Caco-2 (cell line): Measurements from ENCODE around the gene TUBA1A. TPM values are rescaled to one million over a fixed set of nuclear protein-coding genes. Genes with fewer than 3 reads are reported as not detected.

ENCODE experiments used
- BruUV-seq: library from RNA; stranded (reverse); fragments of 400-500 nt; replicated peaks from 2 replicates; lab custom pipeline; 2021; lab: Mats Ljungman, UMichigan
- CTCF ChIA-PET: fragments of 300-600 bp; sonication (Branson Sonifier 250); formaldehyde crosslinking; loops from one replicate; lab custom pipeline; 2022; ENCODE audit warnings: antibody characterized with exemption; lab: Charles Lee
- POLR2A ChIA-PET: fragments of 300-600 bp; sonication (Branson Sonifier 250); formaldehyde crosslinking; loops from one replicate; lab custom pipeline; 2022; ENCODE audit warnings: antibody characterized with exemption; lab: Charles Lee
- DNase-seq, 2 experiments: peaks; one replicate each; pipeline versions ENCODE4 v3.0.0 to v3.0.0-alpha.2; 2020 to 2022
- H3K27me3 ChIP-seq: replicated peaks from 2 replicates; pipeline ENCODE4 v1.6.0; 2011; ENCODE audit warnings: low read length; ENCODE audit not compliant: control insufficient read depth, insufficient read depth
- H3K36me3 ChIP-seq: 2 replicates; pipeline ENCODE4 v1.5.1; 2011; ENCODE audit warnings: low read length; ENCODE audit not compliant: control insufficient read depth, insufficient read depth
- H3K4me1 ChIP-seq: fragments of 250-450 bp; sonication (Bioruptor Pico); 2 replicates; pipeline ENCODE4 v1.5.1; 2020; ENCODE audit warnings: mild to moderate bottlenecking
- H3K4me3 ChIP-seq: 2 replicates; pipeline ENCODE4 v1.5.1; 2011; ENCODE audit warnings: low read depth, mild to moderate bottlenecking, control low read depth, low read length
- H3K9me3 ChIP-seq: fragments of 250-450 bp; sonication (Bioruptor Pico); 2 replicates; pipeline ENCODE4 v1.5.1; 2020; ENCODE audit warnings: mild to moderate bottlenecking, moderate library complexity
- H3K27ac Mint-ChIP-seq: one replicate; pipeline ENCODE4 v1.8.0; 2022; ENCODE audit warnings: mixed read lengths; ENCODE audit not compliant: unreplicated experiment
- H3K27me3 Mint-ChIP-seq: one replicate; pipeline ENCODE4 v1.8.0; 2022; ENCODE audit warnings: mixed read lengths; ENCODE audit not compliant: insufficient read depth, unreplicated experiment
- H3K36me3 Mint-ChIP-seq: one replicate; pipeline ENCODE4 v1.8.0; 2022; ENCODE audit warnings: mild to moderate bottlenecking, mixed read lengths; ENCODE audit not compliant: insufficient read depth, unreplicated experiment
- H3K4me1 Mint-ChIP-seq: one replicate; pipeline ENCODE4 v1.8.0; 2022; ENCODE audit warnings: low read depth, mixed read lengths; ENCODE audit not compliant: unreplicated experiment
- H3K4me3 Mint-ChIP-seq: one replicate; pipeline ENCODE4 v1.8.0; 2022; ENCODE audit warnings: mild to moderate bottlenecking, moderate library complexity, mixed read lengths; ENCODE audit not compliant: unreplicated experiment
- H3K9me3 Mint-ChIP-seq: one replicate; pipeline ENCODE4 v1.8.0; 2022; ENCODE audit warnings: mixed read lengths; ENCODE audit not compliant: unreplicated experiment
- CTCF ChIP-seq, 2 experiments: fragments of 200-600 bp in 1 of 2; IDR thresholded peaks; 1 replicate in 1 of 2; 2 replicates in 1 of 2; pipeline versions ENCODE4 v1.5.1 to v1.8.0; 2011 to 2022; ENCODE audit warnings: antibody characterized with exemption in 1 of 2, control low read depth in 1 of 2, inconsistent platforms in 1 of 2, low read depth in 1 of 2, low read length in 1 of 2, mild to moderate bottlenecking in 1 of 2, moderate library complexity in 1 of 2; ENCODE audit not compliant: insufficient read depth in 1 of 2, severe bottlenecking in 1 of 2, unreplicated experiment in 1 of 2
- intact Hi-C: fragments of 100-400 bp; cut with micrococcal nuclease; formaldehyde crosslinking; loops from one replicate; pipeline ENCODE4 v1.10.0; 2022; ENCODE audit not compliant: unreplicated experiment
- total RNA-seq: library from RNA; stranded (reverse); gene quantifications from 2 replicates; pipeline ENCODE4 v1.2.3, GENCODE V29; 2022

The TUBA1A gene
- total RNA-seq, 1 experiment from 2014 or later: 9.1 TPM

GRCh38 chr12:49232940-49233841, 44.3 kb upstream of the TUBA1A start:
- Histone ChIP-seq H3K27me3 (no peaks in the 10 kb centered on the region), H3K4me3 (no peak overlapping the region), H3K4me1 (no peaks in the 10 kb centered on the region; the same call in 1 of the 2 replicates), H3K36me3 (no peaks in the 10 kb centered on the region), H3K9me3 (no peaks in the 10 kb centered on the region)
- ChIA-PET POLR2A (interaction anchor here (0.6 kb wide), 2 partner anchors 38 to 52 kb away, joined by 4 to 7 read pairs; no protein-coding TSS in a partner anchor), CTCF (no interaction called here)
- no peak for DNase-seq
- Mint-ChIP-seq H3K27me3 (peaks cover 2% of the 10 kb centered on the region), H3K9me3 (no peaks in the 10 kb centered on the region), H3K36me3 (peaks cover 7% of the 10 kb centered on the region), H3K27ac (peak overlapping the region; percentile 47), H3K4me1 (peaks cover 13% of the 10 kb centered on the region), H3K4me3 (peak overlapping the region; percentile 82)
- intact Hi-C loops: no loop called here
- TF ChIP-seq CTCF (IDR thresholded peaks at IDR 0.05; ENCODE audit: insufficient read depth in 1 of 2, low read depth in 1 of 2, low read length in 1 of 2, severe bottlenecking in 1 of 2, unreplicated experiment in 1 of 2): no peak
- no TSS peak for BruUV-seq

DNA sequence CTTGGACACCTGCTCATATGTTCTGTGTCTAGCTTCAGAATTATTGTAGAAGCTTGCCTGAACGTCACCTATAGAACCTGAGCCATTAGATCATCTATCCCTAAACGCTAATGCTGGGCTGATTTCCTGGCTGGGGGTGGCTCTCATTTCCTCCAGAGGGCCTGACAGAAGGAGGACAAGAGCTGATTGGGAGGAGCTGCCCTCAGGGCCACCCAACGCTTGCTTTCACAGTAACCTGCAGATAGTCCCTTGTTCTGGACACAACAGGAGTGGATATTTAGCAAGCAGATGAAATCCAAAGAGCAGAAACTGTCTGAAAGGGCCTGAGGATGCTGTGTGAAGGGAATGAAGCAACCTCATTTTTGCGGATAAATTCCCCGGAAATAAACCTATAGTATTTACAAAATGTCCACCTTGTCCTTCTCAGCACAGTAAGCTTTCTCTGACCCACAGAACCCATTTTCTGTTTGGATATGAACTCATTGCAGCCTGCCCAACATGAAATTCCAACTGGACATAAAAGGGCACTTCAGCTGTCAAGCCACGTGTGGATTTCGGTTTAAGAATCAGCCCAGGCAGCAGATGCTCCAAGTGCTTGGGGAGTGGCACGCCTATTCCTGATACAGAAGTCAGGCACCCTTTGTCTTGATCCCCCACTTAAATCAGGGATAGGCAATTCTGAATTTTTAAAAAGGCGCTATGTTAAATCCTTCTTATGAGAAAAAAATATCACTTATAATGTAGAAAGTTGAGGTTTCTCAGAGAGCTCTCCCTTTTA, 43.2 kb upstream of the TUBA1A start:
- Mint-ChIP-seq H3K4me3 (no peak overlapping the region), H3K27me3 (peaks cover 2% of the 10 kb centered on the region), H3K9me3 (no peaks in the 10 kb centered on the region), H3K36me3 (peaks cover 7% of the 10 kb centered on the region), H3K27ac (no peak overlapping the region), H3K4me1 (peaks cover 13% of the 10 kb centered on the region)
- CTCF ChIA-PET: interaction anchor here (0.7 kb wide), 1 partner anchor 32 kb away, joined by 3 read pairs; no protein-coding TSS in a partner anchor
- POLR2A ChIA-PET: no interaction called here
- Histone ChIP-seq H3K4me1 (no peaks in the 10 kb centered on the region; the same call in 1 of the 2 replicates), H3K36me3 (no peaks in the 10 kb centered on the region), H3K9me3 (no peaks in the 10 kb centered on the region), H3K27me3 (no peaks in the 10 kb centered on the region), H3K4me3 (no peak overlapping the region)
- no peak for TF ChIP-seq CTCF (IDR thresholded peaks at IDR 0.05; ENCODE audit: insufficient read depth in 1 of 2, low read depth in 1 of 2, low read length in 1 of 2, severe bottlenecking in 1 of 2, unreplicated experiment in 1 of 2)
- BruUV-seq: no TSS peak
- DNase-seq: no peak
- intact Hi-C loops: no loop called here

GRCh38 chr12:49230805-49231194, 41.9 kb upstream of the TUBA1A start:
- no peak overlapping the region for H3K4me3 ChIP-seq
- no peaks in the 10 kb centered on the region; the same call in 1 of the 2 replicates for H3K4me1 ChIP-seq
- Mint-ChIP-seq H3K27me3 (peaks cover 2% of the 10 kb centered on the region), H3K4me3 (no peak overlapping the region), H3K36me3 (peaks cover 7% of the 10 kb centered on the region), H3K9me3 (no peaks in the 10 kb centered on the region), H3K4me1 (peaks cover 13% of the 10 kb centered on the region), H3K27ac (no peak overlapping the region)
- H3K36me3 ChIP-seq: no peaks in the 10 kb centered on the region
- no TSS peak for BruUV-seq
- DNase-seq: no peak
- H3K9me3 ChIP-seq: no peaks in the 10 kb centered on the region
- intact Hi-C loops: no loop called here
- POLR2A ChIA-PET: no interaction called here
- CTCF ChIA-PET: interaction anchor here (1.3 kb wide), 1 partner anchor 142 kb away, joined by 3 read pairs; no protein-coding TSS in a partner anchor
- no peaks in the 10 kb centered on the region for H3K27me3 ChIP-seq
- no peak for TF ChIP-seq CTCF (IDR thresholded peaks at IDR 0.05; ENCODE audit: insufficient read depth in 1 of 2, low read depth in 1 of 2, low read length in 1 of 2, severe bottlenecking in 1 of 2, unreplicated experiment in 1 of 2)
